ENCODE results near the gene KCNN1.
"Not testable (repeated sequence)": the region's sequence is repeated elsewhere in the genome, so short reads cannot be mapped to it uniquely, and the experiment has no call there.

The KCNN1 gene

GRCh38 chr19:18031401-18031800 is 64.5 kb downstream of the KCNN1 start:
- DNase-seq = not testable (repeated sequence)

- not testable (repeated sequence) for DNase-seq
Observed at GRCh38 chr19:18032102-18032501, 65.2 kb downstream of the KCNN1 start.

- no peak for DNase-seq
Observed at GRCh38 chr19:18041054-18041453, 74.1 kb downstream of the KCNN1 start.

GRCh38 chr19:18043676-18044075 is 76.8 kb downstream of the KCNN1 start:
- DNase-seq = no peak

- DNase-seq = no peak
Observed at GRCh38 chr19:18044825-18045304, 78.0 kb downstream of the KCNN1 start.

- no peak for DNase-seq
Observed at GRCh38 chr19:18045307-18046050, 78.6 kb downstream of the KCNN1 start.

GRCh38 chr19:18046059-18046718 is 79.3 kb downstream of the KCNN1 start:
- DNase-seq = no peak

GRCh38 chr19:18049385-18049784 is 82.5 kb downstream of the KCNN1 start:
- DNase-seq = no peak

Data from NCI-H1105 (cell line).